ENCODE results near the gene SLC25A6.

DNA sequence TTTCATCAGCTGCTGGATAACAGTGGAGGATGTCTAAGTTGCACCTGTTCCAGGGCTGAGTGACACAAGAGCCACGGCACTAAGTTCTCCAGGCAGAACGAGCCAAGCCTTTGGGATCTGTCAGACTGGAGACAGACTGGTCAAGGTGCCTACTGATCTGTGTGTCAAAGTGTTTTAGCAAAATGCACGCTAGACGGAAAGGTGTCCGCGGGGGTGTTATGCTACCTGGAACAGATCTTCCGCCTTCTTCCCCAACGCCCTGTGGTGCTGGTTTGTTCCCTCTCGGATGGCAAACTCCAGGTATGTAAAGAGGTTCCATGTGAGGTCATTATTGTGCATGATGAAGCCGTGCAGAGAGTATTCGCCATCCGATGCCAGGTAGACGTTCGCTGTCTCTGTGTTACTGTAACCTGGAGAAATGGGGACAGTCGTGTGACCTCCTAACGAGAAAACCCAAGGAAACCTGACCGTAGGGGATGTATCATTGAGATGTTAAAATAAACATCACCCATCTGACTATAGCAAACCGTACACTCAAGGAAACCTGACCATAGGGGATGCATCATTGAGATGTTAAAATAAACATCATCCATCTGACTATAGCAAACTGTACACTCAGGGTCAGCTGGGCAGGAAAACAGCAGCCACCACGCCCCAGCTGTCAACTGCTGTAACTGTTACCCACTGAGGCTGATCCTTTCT lies 29.7 kb upstream of the SLC25A6 start:
- TF ChIP-seq EZH2 (IDR thresholded peaks at IDR 0.05; ENCODE audit: insufficient read depth, low read length), result no peak
- TF ChIP-seq, protein P1, sequence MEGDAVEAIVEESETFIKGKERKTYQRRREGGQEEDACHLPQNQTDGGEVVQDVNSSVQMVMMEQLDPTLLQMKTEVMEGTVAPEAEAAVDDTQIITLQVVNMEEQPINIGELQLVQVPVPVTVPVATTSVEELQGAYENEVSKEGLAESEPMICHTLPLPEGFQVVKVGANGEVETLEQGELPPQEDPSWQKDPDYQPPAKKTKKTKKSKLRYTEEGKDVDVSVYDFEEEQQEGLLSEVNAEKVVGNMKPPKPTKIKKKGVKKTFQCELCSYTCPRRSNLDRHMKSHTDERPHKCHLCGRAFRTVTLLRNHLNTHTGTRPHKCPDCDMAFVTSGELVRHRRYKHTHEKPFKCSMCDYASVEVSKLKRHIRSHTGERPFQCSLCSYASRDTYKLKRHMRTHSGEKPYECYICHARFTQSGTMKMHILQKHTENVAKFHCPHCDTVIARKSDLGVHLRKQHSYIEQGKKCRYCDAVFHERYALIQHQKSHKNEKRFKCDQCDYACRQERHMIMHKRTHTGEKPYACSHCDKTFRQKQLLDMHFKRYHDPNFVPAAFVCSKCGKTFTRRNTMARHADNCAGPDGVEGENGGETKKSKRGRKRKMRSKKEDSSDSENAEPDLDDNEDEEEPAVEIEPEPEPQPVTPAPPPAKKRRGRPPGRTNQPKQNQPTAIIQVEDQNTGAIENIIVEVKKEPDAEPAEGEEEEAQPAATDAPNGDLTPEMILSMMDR (IDR thresholded peaks at IDR 0.05; ENCODE audit: insufficient read depth, low read depth, low read length), result no peak
